GM21423 (cell line): Measurements from ENCODE around the gene GCK.

ENCODE experiments used
- ATAC-seq: cut with Tn5 transposase; IDR thresholded peaks from one replicate; pipeline ENCODE4 v1.9.1; 2021; ENCODE audit warnings: mild to moderate bottlenecking, moderate library complexity; ENCODE audit not compliant: unreplicated experiment

The GCK gene

GRCh38 chr7:44223362-44224079 is 34.3 kb upstream of the GCK start:
- no peak for ATAC-seq

- no peak for ATAC-seq
Measured at GRCh38 chr7:44222776-44223261, 33.6 kb upstream of the GCK start.

GRCh38 chr7:44222074-44222473 is 32.8 kb upstream of the GCK start:
- no peak for ATAC-seq

- no peak for ATAC-seq
Measured at GRCh38 chr7:44221231-44221791, 32.1 kb upstream of the GCK start.

- no peak for ATAC-seq
Measured at GRCh38 chr7:44220358-44221112, 31.3 kb upstream of the GCK start.

- ATAC-seq, result no peak
Measured at GRCh38 chr7:44220046-44220357, 30.8 kb upstream of the GCK start.

- no peak for ATAC-seq
Measured at GRCh38 chr7:44219371-44220045, 30.3 kb upstream of the GCK start.

- ATAC-seq, result no peak
Measured at GRCh38 chr7:44218418-44219201, 29.4 kb upstream of the GCK start.

GRCh38 chr7:44217852-44218402 is 28.7 kb upstream of the GCK start:
- no peak for ATAC-seq

- ATAC-seq, result no peak
Measured at GRCh38 chr7:44217223-44217714, 28.0 kb upstream of the GCK start.

- ATAC-seq, result no peak
Measured at GRCh38 chr7:44216521-44217222, 27.4 kb upstream of the GCK start.

- no peak for ATAC-seq
Measured at GRCh38 chr7:44216019-44216418, 26.8 kb upstream of the GCK start.

- ATAC-seq, result no peak
Measured at GRCh38 chr7:44215531-44215930, 26.3 kb upstream of the GCK start.

GRCh38 chr7:44213877-44214388 is 24.7 kb upstream of the GCK start:
- ATAC-seq, result no peak

- ATAC-seq, result no peak
Measured at GRCh38 chr7:44213206-44213876, 24.1 kb upstream of the GCK start.

- no peak for ATAC-seq
Measured at GRCh38 chr7:44212581-44213184, 23.4 kb upstream of the GCK start.

GRCh38 chr7:44212018-44212417 is 22.8 kb upstream of the GCK start:
- ATAC-seq, result no peak

- no peak for ATAC-seq
Measured at GRCh38 chr7:44211126-44211675, 22.0 kb upstream of the GCK start.
